NCI-H1930 (cell line): ENCODE results near the gene AGK.

Source experiments
- DNase-seq, 2 experiments: peaks; one replicate each; lab custom pipeline; 2025; lab: John Stamatoyannopoulos, UW

The AGK gene

DNA sequence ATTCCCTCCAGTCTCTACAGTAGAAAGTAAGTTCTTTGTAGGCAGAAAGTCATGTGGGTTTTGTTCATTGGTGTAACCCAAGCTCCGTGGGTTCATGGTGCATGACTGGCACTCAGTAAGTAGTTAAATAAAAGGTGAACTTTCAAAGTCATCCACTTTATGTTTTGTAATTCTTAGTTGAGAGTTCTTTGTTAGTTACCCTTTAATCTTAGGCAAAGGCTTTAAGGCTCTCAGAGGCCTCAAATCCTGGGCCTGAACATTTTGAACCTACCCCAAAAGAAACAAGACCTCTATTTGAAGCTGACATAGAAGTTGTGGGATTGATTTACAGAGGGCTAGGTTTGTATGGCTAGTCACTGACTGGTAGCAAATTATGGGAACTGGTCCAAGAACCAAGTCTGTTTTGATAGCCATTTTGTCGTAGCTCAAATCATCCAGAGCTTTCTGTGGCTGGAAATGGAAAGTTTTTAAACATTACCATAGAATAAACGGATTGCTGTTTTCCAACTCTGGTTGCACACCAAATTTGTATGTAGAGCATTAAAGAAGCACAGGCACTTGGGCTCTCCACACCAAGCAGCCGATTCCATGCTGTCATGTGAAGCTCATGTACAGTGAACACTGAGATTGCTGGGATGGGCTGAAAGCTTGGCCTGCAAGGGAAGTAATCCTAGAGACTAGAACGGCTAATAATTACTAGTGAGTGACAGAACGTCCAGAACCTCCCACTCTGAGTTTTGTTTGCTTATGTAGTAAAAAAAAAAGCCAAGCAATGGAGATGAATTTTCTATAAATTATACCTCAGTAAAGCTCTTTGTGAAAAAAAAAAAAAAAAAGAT lies 97.3 kb downstream of the AGK start:
- no peak for DNase-seq

DNA sequence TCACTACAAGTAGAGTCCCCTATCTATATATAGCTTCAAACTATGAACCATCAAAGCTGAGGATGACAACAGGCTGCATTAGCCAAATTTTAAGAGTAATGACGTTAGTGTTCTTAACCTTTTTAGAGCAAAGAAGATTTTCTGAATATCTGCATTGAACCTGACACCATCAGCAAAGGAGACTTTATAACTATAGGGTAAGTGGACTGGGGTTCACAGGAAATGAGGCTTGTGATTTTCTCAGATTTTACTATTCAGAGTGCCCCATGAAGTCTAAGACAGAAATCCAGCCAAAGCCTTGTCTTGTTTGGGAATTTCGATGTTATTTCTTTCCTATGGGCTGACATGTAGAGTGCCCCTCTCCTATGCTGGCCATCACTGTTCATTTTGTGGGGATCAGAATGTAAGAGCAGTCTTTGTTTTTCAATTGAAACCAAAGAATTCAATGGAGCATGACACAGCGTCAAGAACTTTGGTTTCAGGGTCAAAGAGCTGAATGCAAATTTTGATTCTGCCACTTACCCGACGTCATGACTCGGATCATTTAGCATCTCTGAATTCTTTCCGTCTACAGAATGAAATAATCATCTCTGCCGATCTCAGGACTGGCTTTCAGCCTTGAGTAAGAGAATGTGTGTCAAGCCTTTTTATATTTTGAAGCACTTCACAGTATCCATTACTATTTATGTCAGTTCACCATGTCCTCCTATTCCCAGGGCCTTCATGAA lies 98.1 kb downstream of the AGK start:
- no peak for DNase-seq

DNA sequence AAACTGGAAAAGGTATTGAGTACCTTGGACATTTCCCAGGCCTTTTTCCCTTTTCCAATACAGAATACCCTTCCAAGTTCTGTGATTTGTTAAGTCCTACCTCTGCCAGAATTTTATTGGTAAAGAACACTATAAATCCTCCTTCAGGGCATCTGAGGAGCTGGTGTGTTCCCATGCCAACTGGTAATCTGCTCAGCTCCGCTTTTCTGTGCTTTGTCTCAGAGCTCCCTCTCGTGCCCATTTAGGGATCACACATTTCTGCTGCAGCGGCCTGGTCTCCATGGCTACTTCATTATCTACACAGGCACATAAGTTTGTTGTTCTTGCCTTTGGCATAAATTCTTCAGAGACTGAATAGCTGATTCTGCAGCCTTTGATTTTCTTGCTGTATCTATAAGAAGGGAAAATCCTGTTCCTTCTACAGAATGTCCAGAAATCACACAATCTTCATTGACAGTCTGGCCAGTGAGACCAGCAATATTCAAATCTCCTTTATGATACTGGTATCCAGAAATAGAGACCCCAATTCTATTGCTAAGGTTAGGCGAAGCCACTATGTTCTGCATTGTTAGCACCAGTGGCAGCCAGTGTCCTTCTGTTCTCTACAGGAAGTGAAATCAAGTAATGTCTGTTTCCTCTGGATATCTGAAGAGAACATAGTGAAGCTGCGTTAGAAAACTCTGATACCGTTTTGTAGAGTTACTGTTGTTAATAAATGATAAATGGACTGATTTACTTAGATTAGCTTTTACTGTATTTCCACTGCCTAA lies 98.8 kb downstream of the AGK start:
- peak; percentile 55 to 67 for DNase-seq

DNA sequence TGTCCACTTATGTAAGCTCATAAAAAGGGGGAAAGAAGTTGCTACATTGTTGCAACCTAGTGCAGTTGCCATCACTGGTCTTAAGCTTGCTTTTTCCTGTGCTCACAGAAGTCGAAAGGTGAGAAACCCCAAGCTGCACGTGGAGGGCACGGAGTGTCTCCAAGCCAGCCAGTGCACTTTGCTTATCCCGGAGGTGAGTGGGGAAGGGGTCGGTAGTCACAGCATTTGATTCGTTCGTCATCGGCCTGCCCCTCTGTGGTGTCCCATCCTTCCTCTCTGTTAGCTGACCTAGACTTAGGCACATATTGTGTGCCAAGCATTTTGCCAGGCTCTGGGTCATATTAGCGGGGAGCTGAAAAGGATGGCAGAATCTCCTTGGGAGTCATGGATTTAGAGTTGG lies 100.2 kb downstream of the AGK start:
- DNase-seq, result no peak

DNA sequence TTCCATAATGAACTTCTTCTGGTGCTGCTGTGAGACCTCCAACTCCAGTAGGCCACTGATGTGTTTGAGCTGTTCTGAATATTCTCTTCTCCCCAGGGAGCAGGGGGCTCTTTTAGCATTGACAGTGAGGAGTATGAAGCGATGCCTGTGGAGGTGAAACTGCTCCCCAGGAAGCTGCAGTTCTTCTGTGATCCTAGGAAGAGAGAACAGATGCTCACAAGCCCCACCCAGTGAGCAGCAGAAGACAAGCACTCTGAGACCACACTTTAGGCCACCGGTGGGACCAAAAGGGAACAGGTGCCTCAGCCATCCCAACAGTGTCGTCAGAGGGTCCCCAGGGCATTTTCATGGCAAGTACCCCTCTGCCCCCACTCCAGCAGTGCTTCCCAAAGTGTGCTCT lies 101.5 kb downstream of the AGK start:
- no peak for DNase-seq

DNA sequence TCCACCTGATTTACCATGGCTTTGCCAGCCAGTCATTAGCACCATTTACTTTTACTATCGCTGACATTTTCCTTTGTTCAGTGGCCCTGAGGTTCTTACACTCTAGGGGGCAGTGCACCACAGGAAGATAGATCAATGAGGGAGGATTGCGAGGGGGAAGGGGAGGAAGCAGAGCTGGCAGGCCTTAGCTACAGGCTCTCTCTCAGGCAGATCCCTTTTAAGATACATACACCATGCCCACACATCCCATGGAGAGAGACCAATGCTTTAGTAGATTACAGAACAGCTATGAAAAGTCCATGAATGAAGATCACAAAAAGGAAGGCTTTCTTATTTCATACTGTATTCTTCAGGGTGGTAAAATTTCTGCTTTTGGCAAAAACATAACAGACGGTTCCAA lies 103.3 kb downstream of the AGK start:
- peak; percentile 78 to 82 for DNase-seq

DNA sequence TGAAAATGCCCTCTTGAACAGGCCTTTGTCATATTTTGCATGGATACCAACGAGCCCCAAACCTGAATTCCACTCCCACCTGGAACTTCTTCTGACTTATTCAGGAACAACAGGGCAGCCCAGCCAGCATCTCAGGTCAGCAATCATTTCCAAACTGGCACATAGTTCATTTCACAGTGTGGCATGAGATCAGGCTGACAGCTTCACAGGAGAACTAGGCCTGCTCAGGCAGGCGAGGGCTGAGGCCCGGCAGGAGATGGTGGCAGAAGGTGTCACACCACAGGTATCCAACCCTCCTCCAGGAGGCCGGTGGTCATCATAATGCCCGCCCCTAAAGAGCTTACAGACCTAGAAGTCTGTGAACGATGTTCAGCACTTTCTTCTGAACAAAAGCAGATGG lies 108.3 kb downstream of the AGK start:
- no peak for DNase-seq

DNA sequence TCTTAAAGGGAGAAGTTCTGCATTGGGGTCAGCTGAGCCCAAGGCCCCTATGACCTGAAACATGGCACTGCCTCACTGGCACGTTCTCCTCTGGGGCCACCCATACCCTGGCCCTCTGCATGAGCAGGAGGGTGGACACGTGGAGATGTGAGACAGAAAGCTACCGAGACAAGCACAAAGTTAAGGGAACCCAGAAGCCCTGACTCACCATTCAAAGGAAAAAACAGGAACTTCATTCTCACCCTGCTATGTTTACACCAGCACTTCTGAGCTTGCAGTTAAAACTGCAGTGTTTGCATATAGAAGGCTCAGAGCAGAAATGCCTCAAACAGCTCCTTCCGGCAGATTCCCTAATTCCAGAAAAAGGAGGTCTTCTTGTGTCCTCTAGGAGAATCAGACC lies 109.0 kb downstream of the AGK start:
- DNase-seq, result no peak

DNA sequence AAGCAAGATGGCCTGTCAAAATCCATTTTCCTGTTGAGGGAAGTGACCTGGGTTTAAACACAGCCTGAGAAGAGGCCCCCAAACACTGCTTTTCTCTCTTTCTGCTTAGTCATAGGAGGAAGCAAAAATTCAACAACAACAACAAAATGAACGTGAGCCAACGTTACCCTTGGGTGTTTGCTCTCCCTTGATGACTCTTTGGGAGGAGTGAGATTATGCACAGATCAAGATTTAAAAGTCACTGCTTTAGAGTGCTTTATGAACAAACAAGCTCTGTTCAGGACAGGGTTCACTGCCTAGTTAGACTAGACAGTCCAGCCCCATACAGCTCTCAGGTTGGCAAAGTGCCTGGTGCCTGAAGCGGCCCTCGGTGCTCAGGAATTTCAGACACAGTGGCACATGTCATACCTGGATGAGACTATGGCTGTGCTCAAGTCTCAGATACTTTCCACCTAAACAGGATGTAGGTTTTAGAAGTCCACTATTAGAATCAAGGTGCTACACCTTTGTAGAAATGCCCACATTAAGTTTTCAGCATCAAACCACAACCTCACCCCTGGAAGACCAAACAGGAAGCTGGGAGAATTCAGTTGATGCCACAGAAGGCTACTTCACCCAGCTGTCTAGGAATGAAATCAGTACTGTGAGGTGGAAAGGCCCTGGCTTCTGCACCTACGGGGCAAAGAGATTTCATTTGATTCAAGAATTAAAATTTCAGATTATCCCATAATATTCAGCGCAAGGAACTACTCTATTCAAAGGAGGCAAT lies 112.1 kb downstream of the AGK start:
- no peak for DNase-seq

DNA sequence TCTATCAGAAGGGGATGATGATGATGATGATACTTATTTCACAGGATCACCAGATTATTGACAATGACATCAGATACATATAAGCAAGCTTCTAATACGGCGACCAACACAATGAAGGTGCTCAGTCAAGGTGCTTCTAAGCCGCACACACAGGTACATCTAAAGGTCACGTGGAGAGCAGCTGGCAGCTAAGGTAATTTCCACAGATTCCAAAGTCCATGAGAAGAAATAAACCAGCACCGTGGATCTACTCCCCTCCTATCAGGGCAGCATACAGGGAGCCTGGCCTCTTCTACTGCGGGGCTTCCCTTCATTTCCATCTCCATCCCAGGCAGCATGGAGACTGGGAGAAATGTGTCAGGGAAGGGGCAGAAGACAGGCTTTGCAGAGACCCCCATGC lies 113.2 kb downstream of the AGK start:
- DNase-seq, result no peak

DNA sequence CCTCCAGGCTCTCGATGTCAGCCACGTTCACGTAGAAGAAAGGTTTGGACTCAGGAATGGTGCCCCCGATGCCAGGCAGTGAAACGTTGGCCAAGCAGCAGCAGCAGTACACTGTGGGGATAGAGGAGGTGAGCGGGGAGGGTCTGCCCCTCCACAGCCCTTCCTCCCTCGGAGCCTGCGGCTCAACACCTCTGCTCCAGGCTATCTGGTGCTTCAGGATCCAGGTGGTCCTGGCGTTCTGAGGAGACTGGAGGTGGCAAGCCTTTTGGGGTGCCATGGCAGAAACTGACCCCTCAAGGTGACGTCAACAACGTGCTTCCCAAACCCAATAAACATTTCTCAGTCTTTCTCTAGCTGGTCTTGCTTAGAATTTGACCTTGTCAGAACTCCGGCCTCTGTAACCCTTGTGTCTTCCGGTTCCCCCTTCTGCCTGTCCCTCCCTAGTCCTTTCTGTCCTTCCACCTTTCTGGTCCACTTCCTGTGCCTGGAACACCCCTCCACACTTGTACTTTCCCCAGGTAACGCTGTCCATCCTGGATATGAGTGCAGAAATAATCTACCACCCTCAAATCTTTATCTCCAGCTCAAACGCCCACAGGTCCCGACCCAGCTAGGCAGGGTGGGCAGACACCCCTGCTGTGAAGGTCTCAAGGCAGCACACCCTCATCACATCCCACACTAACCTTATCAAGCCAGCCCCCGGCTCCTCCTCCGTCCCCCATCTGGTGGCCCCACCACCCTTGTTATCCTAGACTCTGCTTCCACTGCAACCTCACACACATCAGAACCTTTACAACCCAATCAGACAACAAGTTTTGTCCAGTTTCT lies 114.2 kb downstream of the AGK start:
- DNase-seq, result no peak

DNA sequence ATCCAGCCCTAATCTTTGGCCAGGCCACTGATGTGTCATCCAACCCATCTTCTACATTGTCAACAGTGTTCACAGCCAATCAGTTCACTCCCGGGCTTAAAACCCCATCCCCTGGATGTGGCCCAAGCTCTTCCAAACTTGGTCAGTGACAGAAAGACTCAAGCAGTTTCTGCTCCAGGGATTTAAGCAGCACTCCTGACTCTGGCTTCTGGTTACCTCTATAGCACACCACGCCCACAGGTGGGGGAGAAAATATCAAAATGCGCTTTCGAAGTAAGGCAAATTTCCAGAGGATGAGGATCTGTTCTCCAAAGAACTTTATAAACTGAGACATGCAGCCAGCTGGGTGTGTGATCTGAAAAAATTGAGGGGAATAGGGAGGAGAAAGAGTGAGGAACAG lies 114.9 kb downstream of the AGK start:
- DNase-seq, result no peak

DNA sequence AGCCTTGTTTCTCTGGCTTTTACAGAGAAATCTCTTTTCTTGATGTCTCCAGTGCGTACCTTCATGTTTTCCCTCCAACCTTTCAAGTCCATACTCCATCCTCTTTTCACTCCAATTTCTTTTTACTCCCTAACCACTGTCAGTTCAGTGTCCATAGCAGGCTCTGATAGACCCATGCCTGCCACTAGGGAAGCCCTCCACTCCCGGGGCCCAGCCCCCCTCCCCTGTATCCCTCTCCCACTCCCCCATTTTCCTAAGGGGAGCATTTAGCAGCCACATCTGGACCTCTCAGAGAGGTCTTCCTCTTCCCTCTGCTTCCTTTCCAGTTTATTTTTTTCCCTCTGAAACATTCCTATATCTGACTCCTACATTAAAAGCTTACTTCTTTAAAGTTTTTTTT lies 117.6 kb downstream of the AGK start:
- DNase-seq, result no peak

DNA sequence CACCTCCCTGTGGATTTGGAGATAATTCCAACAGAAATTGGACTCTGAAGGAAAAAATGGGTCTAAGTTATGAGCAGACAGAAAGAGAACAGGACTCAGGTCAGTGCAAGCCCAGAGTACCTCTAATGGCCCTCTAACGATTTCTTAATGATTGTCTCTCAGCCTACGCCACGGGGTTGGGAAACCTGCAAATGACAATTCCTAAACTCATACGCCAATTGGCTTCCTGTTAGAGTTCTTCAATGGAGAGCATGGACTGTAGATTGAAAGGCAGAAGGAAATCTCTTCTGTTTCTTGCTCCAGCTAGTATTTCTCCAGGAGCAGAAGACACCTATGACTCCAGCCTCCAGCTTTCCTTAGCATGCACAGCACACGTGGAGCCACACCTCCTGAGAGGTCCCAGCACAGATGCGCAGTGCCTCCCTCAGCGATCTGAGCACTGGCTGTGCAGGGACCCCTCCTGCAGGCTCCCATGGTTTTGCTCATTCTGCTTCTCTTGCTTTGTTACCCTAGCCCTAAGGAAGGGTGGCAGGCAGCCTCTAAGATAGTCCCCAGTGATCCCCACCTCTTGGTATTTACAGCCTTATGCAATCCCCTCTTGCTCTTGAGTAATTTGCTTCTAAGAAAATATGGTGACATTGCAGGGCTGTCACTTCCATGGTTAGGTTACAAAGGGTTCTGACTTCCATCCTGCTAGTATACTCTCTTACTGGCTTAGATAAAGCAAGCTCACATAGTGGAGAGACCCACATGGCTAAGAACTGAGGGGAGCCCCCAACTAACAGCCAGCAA lies 120.7 kb downstream of the AGK start:
- no peak for DNase-seq

DNA sequence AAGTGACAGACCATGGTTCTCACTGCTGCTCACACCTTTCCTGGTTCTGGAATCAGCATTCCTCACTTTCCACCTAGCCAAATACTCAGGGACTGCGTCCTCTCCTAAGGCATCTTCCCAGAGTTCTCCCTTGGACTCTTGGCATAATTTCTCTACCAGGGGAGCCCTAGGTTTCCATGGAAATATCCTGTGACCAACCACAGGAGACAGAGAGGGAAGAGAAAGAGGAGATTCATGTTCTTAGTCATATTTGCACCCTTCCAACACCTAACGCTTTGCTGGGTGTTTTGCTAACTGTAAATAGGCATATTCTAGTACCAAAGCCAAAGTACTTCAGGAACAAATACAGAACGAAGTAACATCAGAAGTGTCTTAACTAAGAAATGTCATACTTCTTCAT lies 122.1 kb downstream of the AGK start:
- DNase-seq, result no peak

DNA sequence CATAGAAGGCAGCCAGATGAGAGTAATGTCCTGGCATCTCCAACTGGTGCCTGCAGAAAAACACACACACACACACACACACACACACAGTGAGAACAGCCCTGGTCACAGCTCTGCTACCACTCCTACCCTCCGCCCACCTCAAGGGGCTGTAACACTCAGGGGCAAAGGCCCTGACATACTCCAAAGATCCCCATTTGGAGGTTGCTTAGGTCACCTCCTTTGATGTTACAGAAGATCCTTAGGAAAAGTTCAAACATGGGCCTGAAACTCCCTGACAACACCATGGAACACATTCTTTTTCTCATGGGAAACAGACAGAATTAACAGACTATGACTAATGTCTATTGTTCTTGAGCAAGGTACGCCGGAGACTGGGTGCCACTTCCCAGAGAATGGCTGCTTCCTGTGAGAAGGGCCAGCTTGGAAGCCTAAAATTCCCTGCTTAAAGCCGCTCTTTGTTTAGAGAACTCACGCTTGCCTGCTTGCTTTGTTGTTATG lies 123.0 kb downstream of the AGK start:
- DNase-seq, result no peak

DNA sequence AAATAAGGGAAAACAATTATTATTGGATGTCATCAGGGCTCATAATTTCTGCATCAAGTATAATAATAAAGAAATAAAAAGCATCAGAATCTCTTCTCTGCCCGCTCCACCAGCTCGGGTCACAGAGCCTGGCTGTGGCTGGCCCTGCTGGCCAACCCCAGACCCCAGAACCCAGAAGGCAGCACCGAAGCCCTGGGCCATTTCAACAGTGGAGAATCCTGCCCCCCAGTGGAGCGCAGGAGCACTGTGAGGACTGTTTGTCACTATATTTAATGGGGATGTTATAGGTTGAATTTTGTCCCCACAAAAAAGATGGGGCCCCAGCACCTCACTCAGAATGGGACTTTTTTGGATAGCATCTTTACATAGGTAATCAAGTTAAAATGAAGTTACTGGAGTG lies 123.5 kb downstream of the AGK start:
- DNase-seq, result no peak

DNA sequence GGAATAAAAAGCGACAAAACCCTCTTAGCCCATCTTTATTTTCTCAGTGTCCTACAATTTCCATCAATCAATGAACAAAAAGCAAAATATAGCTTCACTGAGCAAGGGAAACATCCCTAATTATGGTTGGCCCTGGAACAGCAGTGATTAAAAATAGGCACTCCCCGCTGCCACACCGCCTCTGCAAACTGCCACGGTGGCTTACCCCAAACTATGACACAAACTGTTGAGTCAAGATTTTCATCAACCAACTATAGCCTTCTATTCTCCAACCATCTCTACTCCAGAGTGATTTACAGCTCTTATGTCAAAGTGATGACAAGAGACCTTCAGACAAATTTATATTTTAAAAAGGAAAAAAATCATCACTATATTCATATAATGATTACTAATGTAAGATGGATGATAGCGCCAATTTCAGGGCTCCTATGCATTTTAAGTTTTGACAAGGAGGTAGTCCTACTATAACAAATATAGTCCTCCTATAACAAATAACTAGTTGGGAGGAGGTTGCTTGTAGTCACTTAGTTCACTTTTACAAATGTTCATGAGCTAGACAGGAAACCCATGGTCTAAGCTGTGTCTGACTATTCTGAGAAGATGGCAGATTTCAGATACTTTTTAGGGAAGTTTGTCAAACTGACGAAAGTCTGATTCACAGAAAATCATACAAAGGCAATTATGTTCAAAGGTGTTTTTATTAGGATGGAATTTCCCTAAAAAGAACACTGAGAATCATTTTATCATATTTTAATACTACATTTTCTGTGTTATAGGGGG lies 124.4 kb downstream of the AGK start:
- no peak for DNase-seq

DNA sequence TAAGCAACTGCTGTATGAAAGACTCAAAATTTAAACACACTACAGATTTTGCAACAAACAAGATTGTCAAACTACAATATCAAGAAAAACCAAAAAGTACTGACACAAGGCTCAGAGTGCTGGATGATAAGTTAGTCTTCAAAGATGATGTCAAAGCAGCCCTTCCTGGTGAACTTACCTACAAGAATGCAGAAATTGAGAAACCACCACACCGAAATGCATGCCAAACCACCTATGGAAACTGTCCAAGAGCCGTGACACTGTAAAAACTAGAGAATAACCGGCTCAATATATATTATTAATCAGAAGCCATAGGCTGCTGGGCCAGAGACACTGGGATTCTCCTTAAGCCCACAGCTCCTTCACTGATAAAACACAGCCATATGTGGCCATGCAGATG lies 125.4 kb downstream of the AGK start:
- DNase-seq, result no peak
